ENCODE results near the gene MYH15.

The MYH15 gene

DNA sequence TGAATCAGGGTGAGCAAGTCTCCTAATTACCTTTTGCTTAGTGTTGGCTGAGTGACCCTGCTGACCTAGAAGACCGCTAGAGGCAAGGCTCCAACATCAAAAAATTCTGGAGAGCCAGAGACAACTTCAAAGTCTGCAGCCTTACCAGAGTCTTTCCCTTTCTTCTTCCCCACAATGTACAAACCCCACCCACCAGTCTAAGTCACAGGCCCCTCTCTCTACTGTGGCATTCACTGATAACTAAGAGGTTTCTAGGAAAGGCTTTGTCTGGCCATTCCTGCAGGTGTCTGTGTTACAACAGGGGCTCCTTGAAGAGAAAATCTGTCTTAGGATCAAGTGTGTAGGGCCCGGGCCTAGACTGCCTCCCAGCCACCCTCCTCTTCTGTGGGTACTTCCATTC, 525 bp downstream of the MYH15 start:
- DNase-seq (ENCODE audit: low read depth, low spot score), result no peak

- DNase-seq (ENCODE audit: low read depth, low spot score), result no peak
Measured at GRCh38 chr3:108509263-108509662, 1.1 kb downstream of the MYH15 start.

- no peak for DNase-seq (ENCODE audit: low read depth, low spot score)
Measured at GRCh38 chr3:108507902-108508301, 2.5 kb downstream of the MYH15 start.

GRCh38 chr3:108505811-108506210, 4.6 kb downstream of the MYH15 start:
- DNase-seq (ENCODE audit: low read depth, low spot score), result no peak

GRCh38 chr3:108503722-108504121, 6.7 kb downstream of the MYH15 start:
- no peak for DNase-seq (ENCODE audit: low read depth, low spot score)

GRCh38 chr3:108501535-108501934, 8.9 kb downstream of the MYH15 start:
- no peak for DNase-seq (ENCODE audit: low read depth, low spot score)

DNA sequence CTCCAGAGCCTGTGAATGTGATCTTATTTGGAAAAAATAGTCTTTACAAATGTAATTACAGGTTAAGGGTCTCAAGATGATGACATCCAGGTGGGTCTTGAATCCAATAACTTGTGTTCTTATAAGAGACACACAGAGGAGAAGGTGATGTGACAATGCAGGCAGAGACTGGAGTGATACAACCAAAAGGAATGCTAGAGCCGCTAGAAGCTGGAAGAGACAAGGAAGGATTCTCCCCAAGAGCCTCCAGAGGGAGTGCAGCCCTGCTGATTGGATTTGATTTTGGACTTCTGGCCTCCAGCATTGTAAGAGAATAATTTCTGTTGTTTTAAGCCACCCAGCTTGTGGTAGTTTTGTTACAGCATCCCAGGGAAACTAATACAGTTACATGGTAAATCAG, 9.7 kb downstream of the MYH15 start:
- no peak for DNase-seq (ENCODE audit: low read depth, low spot score)

- DNase-seq (ENCODE audit: low read depth, low spot score), result no peak
Measured at GRCh38 chr3:108497271-108497670, 13.1 kb downstream of the MYH15 start.

- DNase-seq (ENCODE audit: low read depth, low spot score), result no peak
Measured at GRCh38 chr3:108495717-108496116, 14.7 kb downstream of the MYH15 start.

GRCh38 chr3:108494906-108495531, 15.4 kb downstream of the MYH15 start:
- no peak for DNase-seq (ENCODE audit: low read depth, low spot score)

- no peak for DNase-seq (ENCODE audit: low read depth, low spot score)
Measured at GRCh38 chr3:108493862-108494261, 16.5 kb downstream of the MYH15 start.

GRCh38 chr3:108491456-108491855, 18.9 kb downstream of the MYH15 start:
- DNase-seq (ENCODE audit: low read depth, low spot score), result no peak

- DNase-seq (ENCODE audit: low read depth, low spot score), result peak; percentile 39
Measured at GRCh38 chr3:108489776-108490175, 20.6 kb downstream of the MYH15 start.

DNA sequence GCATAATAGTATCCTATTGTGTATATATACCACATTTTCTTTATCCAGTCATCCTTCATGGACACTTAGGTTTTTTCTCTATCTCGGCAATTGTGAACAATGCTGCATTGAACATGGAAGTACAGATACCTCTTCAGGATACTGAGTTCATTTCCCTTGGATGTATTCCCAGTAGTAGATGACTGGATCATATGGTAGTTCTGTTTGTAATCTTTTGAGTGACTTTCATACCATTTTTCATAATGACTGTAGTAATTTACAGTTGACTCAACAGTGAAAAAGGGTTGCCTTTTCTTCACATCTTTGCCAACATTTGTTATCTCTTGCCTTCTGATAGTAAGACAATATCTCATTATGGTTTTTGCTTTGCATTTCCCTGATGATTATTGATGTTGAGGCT, 21.8 kb downstream of the MYH15 start:
- DNase-seq (ENCODE audit: low read depth, low spot score), result no peak

GRCh38 chr3:108487439-108487838, 23.0 kb downstream of the MYH15 start:
- DNase-seq (ENCODE audit: low read depth, low spot score), result no peak

DNA sequence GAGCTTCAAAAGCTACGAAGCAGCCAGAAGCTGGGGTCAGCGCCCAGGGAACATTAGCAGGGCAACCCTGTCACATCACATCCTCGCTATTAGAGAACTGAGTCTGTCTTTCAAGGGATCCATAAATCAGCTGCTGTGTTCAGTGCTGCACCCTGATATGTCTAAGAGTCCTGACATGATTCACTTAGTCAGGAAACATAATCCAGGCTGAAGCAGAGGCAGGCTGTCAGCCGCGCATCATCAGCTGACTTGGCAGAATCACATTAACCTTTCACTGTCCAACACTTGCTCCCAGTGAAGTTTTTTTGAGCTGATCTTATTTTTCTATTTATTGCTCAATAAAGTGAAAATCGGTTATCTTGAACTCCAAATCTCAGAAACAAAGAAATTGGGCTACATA, 23.5 kb downstream of the MYH15 start:
- DNase-seq (ENCODE audit: low read depth, low spot score), result no peak

DNA sequence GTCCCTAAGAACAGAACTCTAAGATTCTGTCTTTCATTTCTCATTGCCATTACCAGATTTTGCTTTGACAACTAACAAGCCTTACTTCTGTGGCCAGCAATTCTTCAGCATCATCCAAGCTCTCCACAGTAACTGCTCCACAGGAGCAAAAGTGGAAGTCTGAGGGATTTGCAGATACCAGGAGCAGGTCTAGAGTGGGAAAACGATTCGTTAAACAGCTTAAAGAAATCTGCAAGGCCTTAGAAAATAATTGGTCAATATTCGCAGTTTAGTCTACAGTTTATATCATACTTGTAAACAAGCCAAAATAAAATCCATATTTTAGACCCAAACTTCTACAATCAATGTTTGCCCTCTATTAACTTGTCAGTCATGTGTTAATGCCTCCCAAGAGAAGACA, 24.1 kb downstream of the MYH15 start:
- DNase-seq (ENCODE audit: low read depth, low spot score), result no peak

DNA sequence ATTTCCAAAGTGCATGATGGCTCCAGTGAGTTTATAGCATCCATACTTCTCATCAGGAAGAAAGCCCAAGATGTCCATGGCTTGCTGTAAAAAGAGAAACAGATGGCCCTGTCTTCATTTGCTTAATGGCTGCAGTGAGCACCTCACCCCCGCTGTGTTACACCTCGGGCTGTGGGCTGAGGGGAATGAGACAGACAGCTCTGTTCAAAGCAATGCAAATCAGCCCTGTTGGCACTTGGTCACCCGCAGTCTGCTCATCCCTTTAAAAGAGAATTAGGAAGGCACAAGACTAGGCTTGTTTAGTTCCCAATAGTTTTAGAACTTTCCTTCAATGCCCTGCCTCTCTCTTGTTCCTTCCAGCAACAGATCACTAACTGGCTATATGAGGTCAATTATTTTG, 25.2 kb downstream of the MYH15 start:
- no peak for DNase-seq (ENCODE audit: low read depth, low spot score)

GRCh38 chr3:108479224-108479623, 31.2 kb downstream of the MYH15 start:
- no peak for DNase-seq (ENCODE audit: low read depth, low spot score)

DNA sequence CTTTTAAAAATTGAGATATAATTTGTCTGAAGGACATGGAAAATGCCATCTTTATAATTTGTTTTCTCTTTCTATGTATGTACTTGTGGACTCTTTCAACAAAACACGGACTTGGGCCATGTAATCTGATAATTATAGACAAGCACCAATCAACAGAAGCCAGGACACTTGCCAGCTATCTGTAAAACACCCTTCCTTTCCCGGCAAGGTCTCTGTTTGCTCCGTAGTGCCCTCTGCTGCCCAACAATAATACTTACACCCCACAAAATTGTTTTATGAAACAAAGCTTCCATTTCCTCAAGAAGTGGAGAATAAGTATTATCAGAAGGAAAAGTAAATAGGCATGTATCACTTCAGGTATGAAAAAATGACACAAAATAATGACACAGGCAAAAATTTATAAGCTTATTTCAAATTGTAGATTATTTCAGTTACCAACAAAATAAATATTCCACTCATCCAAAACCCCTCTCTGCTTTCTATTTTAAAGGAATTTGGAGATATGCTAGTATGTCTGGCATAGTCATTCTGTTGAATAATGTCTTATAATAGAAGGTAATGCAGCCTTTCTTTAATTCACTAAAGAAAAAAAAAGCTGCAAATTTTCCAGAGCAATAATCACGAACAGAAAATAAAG, 32.8 kb downstream of the MYH15 start:
- DNase-seq (ENCODE audit: low read depth, low spot score), result no peak

GRCh38 chr3:108475220-108475782, 35.1 kb downstream of the MYH15 start:
- DNase-seq (ENCODE audit: low read depth, low spot score), result no peak

GRCh38 chr3:108474581-108474980, 35.8 kb downstream of the MYH15 start:
- no peak for DNase-seq (ENCODE audit: low read depth, low spot score)

DNA sequence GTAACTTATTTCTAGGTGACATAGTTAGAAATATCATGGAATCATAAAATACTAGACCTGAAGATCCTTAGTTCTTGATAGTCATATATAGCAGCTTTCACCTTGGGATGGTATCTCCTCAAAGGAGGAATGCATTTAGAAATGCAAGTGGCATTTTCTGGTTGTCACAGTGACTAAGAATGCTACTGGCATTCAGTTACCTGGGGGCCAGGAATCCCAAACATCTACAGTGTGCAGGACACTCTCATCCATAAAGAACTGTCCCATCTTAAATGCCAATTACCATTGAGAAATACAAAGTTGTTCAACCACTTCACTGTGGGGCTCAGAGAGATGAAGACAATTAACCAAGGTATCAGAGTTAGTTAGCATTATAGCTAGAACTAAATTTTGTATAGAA, 36.7 kb downstream of the MYH15 start:
- no peak for DNase-seq (ENCODE audit: low read depth, low spot score)

Data from smooth muscle cell of the brain vasculature (primary cell).